GM18907 (cell line): ENCODE measurements around the gene RMND1.
"Not testable (repeated sequence)": the region's sequence is repeated elsewhere in the genome, so short reads cannot be mapped to it uniquely, and the experiment has no call there.

Experiments used
- ATAC-seq: cut with Tn5 transposase; IDR thresholded peaks from one replicate; pipeline ENCODE4 v1.9.1; 2021; ENCODE audit warnings: mild to moderate bottlenecking, moderate library complexity; ENCODE audit not compliant: unreplicated experiment

The RMND1 gene

GRCh38 chr6:151452750-151453427, 963 bp upstream of the RMND1 start:
- no peak for ATAC-seq

GRCh38 chr6:151451417-151451949, 443 bp downstream of the RMND1 start:
- no peak for ATAC-seq

- ATAC-seq: not testable (repeated sequence)
Measured at GRCh38 chr6:151450928-151451327, 998 bp downstream of the RMND1 start.

- no peak for ATAC-seq
Measured at GRCh38 chr6:151448623-151449022, 3.3 kb downstream of the RMND1 start.

GRCh38 chr6:151447237-151447636, 4.7 kb downstream of the RMND1 start:
- no peak for ATAC-seq

- no peak for ATAC-seq
Measured at GRCh38 chr6:151445482-151445881, 6.4 kb downstream of the RMND1 start.

- no peak for ATAC-seq
Measured at GRCh38 chr6:151443911-151444621, 7.9 kb downstream of the RMND1 start.

- ATAC-seq: no peak
Measured at GRCh38 chr6:151443454-151443853, 8.5 kb downstream of the RMND1 start.

GRCh38 chr6:151442371-151442770, 9.6 kb downstream of the RMND1 start:
- no peak for ATAC-seq

- ATAC-seq: peak; percentile 8
Measured at GRCh38 chr6:151441390-151442166, 10.3 kb downstream of the RMND1 start.

- ATAC-seq: peak; percentile 44
Measured at GRCh38 chr6:151440930-151441329, 11.0 kb downstream of the RMND1 start.

- ATAC-seq: peak; percentile 47
Measured at GRCh38 chr6:151440498-151440897, 11.4 kb downstream of the RMND1 start.

- ATAC-seq: no peak
Measured at GRCh38 chr6:151437401-151437800, 14.5 kb downstream of the RMND1 start.

GRCh38 chr6:151436802-151437201, 15.1 kb downstream of the RMND1 start:
- ATAC-seq: no peak

GRCh38 chr6:151436300-151436699, 15.6 kb downstream of the RMND1 start:
- no peak for ATAC-seq

- peak; percentile 67 for ATAC-seq
Measured at GRCh38 chr6:151434369-151434768, 17.6 kb downstream of the RMND1 start.

- ATAC-seq: no peak
Measured at GRCh38 chr6:151432651-151433050, 19.3 kb downstream of the RMND1 start.

GRCh38 chr6:151431337-151431736, 20.6 kb downstream of the RMND1 start:
- no peak for ATAC-seq

- ATAC-seq: no peak
Measured at GRCh38 chr6:151430886-151431285, 21.0 kb downstream of the RMND1 start.

- ATAC-seq: no peak
Measured at GRCh38 chr6:151428093-151428735, 23.7 kb downstream of the RMND1 start.

GRCh38 chr6:151425561-151425960, 26.4 kb downstream of the RMND1 start:
- no peak for ATAC-seq
